Measurements from ENCODE around the gene OXCT1.
"Not testable (repeated sequence)": the region's sequence is repeated elsewhere in the genome, so short reads cannot be mapped to it uniquely, and the experiment has no call there.

The OXCT1 gene

DNA sequence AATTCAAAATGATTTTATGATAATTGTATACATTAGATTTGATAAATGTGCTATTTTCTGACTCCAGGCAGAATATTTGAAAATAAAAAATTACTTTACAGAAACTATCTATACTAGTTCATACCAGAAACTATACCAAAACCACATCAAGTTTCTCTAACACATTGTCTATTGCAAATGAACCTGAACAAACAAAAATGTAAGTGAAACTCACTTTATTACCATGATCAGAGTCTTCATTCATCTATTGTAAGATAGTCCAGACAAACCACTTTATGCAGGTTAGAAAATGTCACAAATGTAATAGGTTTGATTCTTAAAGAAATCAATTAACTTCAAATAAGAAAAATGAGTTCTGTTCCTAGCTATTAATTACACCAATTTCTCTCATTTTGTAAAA, 99.4 kb downstream of the OXCT1 start:
- DNase-seq: no peak

GRCh38 chr5:41768692-41769091, 101.5 kb downstream of the OXCT1 start:
- no peak for DNase-seq

- no peak for DNase-seq
These were observed 105.6 kb downstream of the OXCT1 start for GRCh38 chr5:41764650-41765049.

DNA sequence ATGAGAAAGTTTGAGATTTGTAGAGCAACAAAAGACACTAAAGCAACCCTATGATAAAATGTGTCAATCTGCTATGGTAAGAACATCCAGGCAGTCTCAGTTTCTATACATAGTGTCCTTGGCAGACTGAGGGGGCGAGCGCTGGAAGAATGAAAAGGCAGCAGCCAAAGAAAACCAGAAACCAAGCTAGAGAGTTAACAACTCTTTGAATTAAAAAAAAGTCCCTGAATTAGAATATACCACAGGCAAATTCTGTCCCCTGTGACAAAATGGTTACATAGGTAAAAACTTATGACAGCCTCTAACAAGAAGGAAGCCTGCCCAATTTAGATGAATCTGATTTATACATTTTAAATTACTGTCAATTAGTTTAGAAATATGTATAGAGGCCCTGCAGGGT, 106.7 kb downstream of the OXCT1 start:
- DNase-seq: no peak

GRCh38 chr5:41763081-41763480, 107.1 kb downstream of the OXCT1 start:
- DNase-seq: no peak

DNA sequence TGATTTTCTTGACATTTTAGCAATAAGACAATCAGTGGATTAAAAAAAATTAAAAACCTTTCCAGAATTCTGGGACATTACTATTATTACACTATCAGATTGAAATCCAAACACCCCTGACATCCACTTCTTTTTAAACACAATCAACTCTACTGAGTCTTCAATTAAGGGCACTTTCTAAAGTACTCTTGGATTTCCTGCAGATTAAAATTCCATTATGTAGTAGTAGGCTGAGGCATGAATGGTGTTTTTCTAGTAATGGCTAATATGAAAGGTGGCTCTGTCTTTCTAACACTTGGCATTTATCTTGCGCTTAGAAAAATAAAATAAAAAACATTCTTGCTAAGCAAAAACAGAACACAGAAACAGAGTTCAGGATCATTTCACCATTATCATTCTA, 107.8 kb downstream of the OXCT1 start:
- no peak for DNase-seq

DNA sequence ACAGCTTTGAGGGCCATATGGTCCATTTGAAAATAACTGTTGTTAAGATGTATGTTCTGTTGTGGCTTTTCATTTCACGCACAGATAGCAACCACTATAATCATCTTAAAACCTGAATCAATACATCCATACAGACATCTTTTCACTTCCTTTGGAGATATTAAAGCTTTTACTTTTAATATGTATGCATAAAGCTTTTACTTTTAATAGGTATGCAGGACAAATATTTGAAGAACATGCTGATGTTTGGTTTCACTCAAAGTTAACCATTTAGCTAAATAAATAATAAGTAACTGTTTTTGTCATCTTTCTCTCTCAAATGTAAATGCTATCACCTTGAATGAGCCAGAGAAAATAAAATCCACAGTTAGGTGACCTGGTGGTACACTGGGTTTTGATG, 108.6 kb downstream of the OXCT1 start:
- DNase-seq: no peak

GRCh38 chr5:41755705-41756104, 114.5 kb downstream of the OXCT1 start:
- DNase-seq: no peak

GRCh38 chr5:41754857-41755256, 115.4 kb downstream of the OXCT1 start:
- DNase-seq: no peak

- DNase-seq: no peak
These were observed 118.4 kb downstream of the OXCT1 start for GRCh38 chr5:41751867-41752266.

DNA sequence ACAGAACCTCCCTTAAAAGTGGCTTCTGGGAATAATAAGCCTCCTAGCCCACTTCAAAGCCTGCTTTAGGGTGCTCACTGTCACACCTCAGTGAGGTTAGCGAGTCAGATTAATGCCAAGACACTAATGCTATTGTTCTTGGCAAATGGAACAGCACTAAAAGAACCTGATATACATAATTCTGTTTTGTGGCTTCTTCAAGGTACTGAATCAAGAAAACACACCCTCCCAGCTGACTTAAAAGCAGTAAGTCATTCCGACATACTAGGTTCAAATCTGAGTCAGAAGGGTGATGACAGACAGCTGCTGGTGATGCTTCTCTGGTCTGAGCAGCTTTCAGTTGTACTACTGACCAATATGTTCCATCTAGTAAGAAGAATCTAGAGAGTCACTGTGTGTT, 121.6 kb downstream of the OXCT1 start:
- DNase-seq: no peak

DNA sequence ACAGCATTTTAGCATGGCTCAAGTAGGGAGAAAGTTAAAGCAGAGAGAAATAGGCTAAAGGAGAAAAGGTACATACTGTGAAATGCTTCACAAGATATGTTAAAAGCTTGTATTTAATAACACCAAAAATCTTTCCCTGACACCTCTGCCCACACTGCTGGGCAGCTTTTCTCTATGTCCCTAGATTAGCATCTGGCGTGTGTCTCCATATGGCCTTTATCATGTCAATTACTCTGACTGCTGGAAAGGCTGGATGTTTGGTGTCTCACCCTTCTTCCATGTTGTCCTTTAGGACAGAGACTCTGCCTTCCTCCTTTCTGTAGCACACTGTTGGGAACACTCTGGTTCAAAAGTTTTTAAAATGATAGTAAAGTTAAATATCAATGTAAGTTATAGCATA, 122.5 kb downstream of the OXCT1 start:
- DNase-seq: no peak

GRCh38 chr5:41747301-41747700, 122.9 kb downstream of the OXCT1 start:
- DNase-seq: no peak

DNA sequence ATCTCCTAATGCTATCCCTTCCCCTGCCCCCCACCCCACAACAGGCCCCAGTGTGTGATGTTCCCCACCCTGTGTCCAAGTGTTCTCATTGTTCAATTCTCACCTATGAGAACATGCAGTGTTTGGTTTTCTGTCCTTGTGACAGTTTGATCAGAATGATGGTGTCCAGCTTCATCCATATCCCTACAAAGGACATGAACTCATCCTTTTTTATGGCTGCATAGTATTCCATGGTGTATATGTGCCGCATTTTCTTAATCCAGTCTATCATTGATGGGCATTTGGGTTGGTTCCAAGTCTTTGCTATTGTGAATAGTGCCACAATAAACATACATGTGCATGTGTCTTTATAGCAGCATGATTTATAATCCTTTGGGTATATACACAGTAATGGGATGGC, 127.6 kb downstream of the OXCT1 start:
- not testable (repeated sequence) for DNase-seq

- no peak for DNase-seq
These were observed 131.4 kb downstream of the OXCT1 start for GRCh38 chr5:41738710-41739354.

DNA sequence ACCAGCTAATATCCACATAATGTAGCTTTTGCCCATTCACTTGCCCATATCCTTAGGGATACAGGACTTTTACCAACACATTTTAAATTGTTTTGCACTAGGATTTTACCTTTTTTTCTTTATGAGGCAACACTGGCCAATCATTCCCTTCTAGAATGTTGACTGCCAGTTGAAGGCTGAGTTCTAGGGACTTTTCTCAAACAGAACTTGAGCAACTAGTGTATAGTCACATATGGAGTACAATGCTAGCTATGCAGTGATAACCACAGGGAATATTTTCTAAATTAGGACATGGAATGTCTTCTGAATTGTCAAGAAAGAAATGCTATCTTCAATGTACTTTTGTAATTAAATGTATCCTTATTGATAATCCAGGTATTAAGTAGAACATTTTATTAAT, 133.6 kb downstream of the OXCT1 start:
- DNase-seq: no peak

DNA sequence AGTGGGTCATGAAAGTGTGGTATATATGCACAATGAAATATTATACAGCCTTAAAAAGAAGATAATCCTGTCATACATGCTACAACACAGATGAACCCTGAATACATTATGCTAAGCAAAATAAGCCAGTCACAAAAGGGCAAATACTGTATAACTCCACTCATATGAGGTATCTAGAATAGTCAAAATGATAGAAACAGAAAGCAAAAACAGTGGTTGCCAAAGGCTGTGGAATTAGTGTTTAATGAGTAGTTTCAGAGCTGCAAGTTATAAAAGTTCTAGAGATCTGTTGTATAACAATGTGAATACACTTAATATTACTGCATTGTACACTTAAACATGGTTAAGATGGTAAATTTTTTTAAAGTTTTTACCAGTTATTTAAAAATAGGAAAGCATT, 135.0 kb downstream of the OXCT1 start:
- no peak for DNase-seq

DNA sequence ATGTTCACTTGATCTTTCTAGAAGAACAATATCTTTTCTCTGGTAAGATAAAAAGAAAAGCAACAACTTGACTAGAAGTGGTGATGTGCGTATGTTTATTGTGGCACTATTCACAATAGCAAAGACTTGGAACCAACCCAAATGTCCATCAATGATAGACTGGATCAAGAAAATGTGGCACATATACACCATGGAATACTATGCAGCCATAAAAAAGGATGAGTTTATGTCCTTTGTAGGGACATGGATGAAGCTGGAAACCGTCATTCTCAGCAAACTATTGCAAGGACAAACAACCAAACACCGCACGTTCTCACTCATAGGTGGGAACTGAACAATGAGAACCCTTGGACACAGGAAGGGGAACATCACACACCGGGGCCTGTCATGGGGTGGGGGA, 140.8 kb downstream of the OXCT1 start:
- not testable (repeated sequence) for DNase-seq

- no peak for DNase-seq
These were observed 141.9 kb downstream of the OXCT1 start for GRCh38 chr5:41728281-41728680.

DNA sequence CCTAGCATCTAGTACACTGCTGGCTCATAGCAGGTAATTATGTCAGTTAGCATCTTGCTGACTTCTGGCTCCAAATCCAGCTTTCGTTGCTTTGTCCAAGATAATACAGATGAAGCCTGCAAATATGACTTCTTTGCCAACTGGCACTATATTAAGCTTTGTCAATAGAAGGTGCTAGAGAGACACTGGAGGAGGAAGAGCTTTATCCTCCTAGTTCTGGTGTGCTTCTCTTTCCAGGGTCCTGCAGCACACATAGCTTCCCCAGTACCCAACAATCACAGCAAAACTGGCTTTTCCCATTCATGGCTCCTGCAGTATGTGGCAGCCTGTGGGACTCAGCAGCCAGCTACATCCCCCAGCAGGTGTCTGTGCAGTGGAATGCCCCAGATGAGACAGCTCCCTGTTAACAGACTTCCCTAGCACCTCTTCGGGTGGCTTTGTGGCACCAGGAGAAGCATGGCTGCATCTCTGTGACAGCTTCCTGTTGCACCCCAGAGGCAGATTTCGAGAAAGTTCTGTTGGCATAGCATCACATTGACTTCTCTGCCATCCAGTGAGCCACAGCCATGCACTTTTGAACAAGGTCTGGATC, 147.8 kb downstream of the OXCT1 start:
- DNase-seq: no peak

GRCh38 chr5:41721516-41721915, 148.7 kb downstream of the OXCT1 start:
- DNase-seq: no peak

DNA sequence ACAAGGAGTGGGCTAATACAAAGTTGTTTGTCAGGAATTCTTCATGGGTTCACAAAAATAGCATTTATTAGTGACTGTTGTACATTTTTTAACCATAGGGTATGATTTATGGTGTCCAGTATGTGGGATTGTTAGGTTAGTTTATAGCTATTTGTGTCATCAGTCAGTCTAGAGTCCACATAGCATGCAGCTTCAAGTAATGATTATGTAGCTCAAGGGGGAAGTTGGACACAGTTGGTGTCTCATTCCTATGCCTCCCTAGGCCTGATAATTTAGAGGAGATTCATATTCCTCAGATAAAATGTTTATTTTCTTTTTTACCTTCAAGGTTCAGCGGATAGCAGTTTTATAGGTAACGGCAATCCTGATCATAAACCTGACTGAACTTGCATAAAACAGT, 153.8 kb downstream of the OXCT1 start:
- DNase-seq: no peak

DNA sequence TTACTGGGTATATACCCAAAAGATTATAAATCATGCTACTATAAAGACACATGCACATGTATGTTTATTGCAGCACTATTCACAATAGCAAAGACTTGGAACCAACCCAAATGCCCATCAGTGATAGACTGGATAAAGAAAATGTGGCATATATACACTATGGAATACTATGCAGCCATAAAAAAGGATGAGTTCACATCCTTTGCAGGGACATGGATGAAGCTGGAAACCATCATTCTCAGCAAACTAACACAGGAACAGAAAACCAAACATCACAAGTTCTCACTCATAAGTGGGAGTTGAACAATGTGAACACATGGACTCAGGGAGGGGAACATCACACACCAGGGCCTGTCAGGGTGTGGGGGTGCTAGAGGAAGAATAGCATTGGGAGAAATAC, 155.8 kb downstream of the OXCT1 start:
- DNase-seq: not testable (repeated sequence)

- DNase-seq: no peak
These were observed 161.7 kb downstream of the OXCT1 start for GRCh38 chr5:41708604-41708940.

GRCh38 chr5:41707853-41708603, 162.2 kb downstream of the OXCT1 start:
- no peak for DNase-seq
